ENCODE data around the gene GALNT2.
A peak's percentile ranks its signal among the peaks of the same experiment; 100 is the strongest.

GALNT2 gene

DNA sequence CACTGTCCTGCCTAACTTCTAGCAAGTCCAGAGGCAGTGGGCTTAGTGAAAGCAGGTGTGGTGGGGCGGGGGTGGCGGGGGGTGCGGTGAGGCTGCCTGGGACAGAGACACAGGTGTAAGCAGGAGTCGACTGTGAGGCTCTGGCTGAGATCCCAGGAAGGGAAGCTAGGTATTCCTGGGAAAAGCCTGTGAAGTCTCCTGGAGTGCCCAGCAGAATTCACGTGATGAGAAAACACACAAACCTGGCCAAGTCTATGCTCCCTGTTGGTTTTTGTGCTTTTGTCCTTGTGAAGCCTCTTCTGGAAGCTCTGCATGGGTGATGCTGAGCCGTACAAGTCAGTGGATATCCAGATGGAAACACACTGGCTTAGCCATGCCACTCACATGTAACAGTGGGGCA, 5.3 kb downstream of the GALNT2 start:
- no peak for DNase-seq (ENCODE audit: low spot score)

- no peak for DNase-seq (ENCODE audit: low spot score)
Measured at GRCh38 chr1:230072866-230073265, 5.8 kb downstream of the GALNT2 start.

- no peak for DNase-seq (ENCODE audit: low spot score)
Measured at GRCh38 chr1:230073371-230074035, 6.5 kb downstream of the GALNT2 start.

GRCh38 chr1:230074270-230074669, 7.2 kb downstream of the GALNT2 start:
- no peak for DNase-seq (ENCODE audit: low spot score)

DNA sequence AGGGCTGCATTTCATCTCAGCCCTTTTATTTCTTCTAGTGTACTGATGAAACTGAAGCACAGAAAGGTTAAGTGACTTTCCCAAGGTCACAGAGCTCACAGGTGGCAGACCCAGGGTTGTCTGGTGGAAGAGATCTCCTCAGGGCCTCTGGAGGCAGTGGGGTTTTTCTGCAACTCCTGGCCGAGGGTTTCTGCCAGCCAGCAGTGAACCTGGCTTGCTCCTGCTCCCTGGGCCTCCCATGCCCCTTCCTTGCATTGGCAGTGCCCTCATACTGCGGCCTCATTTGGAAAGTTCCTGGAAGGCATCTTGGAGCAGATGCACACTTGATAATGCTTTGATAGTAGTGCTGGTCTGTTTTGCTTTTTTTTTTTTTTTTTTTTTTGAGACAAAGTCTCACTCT, 7.7 kb downstream of the GALNT2 start:
- DNase-seq (ENCODE audit: low spot score), result no peak

DNA sequence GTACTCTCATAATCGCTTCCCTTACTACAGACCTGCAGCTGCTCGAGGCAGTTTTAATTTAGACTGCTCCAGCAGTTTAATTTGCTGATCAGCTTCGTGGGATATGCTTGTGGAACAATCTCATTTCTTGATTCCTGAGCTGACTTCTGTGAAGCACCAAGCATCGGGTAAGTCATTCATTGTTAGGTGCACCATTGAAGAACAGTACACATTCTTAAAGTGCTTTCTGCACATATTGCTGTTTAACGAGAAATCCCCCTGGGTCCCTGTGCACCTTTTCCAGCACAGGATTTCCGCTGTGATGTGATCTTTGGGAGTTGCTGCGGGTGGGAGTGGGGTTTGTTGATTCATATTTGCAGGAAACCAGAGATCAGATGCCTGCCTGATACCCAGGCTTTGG, 9.1 kb downstream of the GALNT2 start:
- no peak for DNase-seq (ENCODE audit: low spot score)

GRCh38 chr1:230077011-230077410, 10.0 kb downstream of the GALNT2 start:
- no peak for DNase-seq (ENCODE audit: low spot score)

- no peak for DNase-seq (ENCODE audit: low spot score)
Measured at GRCh38 chr1:230077436-230078213, 10.6 kb downstream of the GALNT2 start.

GRCh38 chr1:230079199-230080024, 12.4 kb downstream of the GALNT2 start:
- no peak for DNase-seq (ENCODE audit: low spot score)

DNA sequence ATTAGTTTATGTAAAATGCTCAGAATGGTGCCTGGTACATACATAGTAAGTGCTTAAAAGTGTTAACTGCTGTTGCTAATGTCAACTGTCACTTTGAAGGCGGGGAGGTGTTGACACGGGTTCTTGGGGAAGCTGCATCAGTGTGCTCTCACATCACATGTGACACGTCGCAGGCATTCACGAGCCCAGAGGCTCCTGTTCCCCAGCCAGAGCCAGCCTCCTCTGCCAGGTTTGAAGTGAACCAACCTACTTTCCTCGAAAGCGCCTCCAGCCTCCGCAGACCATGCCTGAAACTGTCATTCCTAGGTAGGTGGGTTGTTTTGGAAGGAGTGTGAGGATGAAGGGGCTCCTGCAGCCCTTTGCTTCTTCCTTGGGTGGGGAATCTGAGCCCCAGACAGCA, 13.8 kb downstream of the GALNT2 start:
- DNase-seq (ENCODE audit: low spot score), result no peak

DNA sequence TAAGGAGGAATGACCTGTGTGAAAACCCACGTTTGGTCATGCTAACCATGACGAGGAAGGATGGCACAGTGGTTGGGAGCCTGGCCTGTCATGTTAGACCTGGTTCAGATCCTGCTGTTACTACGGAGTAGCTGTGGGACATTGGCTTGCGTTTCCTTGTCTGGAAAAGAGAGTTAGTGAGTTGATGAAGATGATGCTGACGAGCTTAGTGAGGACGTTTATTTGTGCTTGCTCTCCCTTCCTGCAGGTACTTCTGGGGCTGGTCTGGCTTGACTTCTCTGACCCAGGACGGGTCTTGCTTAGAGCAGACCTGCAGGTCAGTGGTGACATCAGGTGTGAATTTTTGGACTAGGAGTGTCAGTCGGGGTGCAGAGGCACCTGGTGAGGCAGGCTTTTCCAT, 14.7 kb downstream of the GALNT2 start:
- DNase-seq (ENCODE audit: low spot score), result no peak

DNA sequence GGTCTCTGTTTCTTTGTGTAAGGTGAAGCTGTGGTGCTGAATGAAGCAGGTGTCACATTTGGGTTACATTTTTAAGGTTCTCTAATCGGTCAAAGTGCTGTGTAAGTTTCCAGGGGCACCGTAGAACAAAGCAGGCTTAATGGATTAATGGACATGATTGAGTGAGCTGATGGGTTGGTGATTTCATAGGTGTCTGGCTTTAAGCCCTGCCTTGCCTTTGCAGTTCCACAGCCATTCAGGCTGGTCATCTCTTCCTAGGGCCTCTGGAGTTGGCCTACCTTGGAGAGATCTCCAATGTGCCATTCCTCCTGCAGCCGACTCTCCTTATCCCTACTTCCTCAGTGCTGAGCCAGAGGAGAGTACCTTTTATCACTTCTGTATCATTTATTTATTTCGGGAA, 15.2 kb downstream of the GALNT2 start:
- no peak for DNase-seq (ENCODE audit: low spot score)

DNA sequence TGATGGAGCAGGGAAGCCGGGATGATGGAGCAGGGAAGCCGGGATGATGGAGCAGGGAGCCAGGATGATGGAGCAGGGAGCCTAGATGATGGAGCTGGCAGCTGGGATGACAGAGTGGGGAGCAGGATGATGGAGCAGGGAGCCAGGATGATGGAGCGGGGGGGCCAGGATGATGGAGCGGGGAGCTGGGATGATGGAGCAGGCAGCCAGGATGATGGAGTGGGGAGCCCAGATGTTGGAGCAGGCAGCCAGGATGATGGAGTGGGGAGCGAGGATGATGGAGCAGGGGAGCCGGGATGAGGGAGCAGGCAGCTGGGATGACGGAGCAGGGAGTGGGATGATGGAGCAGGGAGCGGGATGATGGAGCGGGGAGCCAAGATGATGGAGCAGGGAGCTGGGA, 16.0 kb downstream of the GALNT2 start:
- no peak for DNase-seq (ENCODE audit: low spot score)

DNA sequence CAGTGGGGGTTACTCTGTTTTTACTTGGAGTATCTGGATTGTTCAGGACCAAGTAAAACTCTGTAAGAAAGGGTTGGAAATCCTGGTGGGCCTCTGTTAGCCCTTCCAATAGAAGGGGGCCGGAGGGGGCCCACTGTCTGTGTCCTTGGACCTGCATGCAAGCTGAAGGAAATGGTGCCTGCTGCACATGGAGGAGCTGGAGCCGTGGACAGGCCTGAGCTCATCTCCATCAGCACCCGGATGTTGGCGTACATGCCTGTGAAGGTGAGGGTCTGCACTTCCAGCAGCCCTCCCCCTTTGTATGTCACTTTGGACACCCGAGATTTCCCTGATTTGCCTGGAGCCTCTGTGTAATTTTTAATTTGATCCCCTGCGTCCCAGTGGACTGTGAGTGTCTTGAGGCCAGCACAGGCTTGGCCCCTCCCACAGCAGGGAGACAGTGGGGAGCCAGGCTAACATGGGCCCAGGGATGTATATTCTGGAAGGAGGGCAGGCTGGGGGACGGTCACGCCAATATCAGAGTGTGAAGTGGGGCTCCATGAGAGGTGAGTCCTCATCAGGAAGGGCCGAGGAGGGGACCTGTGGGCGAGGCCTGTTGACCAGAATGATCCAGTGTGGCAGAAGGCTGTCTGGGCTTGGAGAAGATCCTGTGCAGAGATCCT, 16.8 kb downstream of the GALNT2 start:
- DNase-seq (ENCODE audit: low spot score), result peak; percentile 33

DNA sequence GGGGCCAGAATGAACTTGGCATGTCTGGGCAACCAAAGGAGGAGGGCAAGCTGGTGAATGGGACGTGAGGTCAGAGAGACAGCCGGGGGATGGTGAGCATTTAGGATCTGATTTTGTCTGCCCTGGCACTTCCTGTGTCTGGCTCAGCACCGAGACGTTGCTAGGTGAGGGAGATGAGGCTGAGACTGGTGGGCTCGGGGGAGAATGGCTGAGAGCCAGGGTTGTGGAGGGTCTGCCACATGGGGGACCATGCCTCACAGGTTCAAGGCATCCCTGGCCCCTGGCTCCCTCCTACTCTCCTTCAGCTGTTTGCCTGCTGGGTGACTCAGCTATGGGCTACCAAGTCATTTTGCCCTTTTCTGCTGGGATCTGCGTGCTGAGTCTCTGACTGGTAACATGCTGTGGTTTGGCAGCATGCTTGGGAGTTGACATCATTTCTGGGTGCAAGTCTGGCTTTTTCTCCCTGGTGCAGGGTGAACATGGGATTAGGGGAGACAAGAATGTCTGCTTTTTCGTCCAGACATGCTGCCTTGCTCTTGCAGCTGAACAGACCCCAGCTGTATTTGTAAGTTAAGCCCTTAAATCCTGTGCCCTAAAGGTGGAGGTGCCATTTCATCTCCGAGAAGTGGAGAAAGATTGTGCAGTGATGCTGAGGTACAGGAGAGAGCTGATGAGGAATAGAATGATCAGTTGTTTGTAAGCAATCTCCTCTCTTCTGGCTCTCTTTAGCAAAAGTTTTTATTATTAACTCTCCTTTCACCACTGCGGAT, 17.6 kb downstream of the GALNT2 start:
- peak; percentile 93 for DNase-seq (ENCODE audit: low spot score)

GRCh38 chr1:230085178-230085515, 18.1 kb downstream of the GALNT2 start:
- no peak for DNase-seq (ENCODE audit: low spot score)

GRCh38 chr1:230086151-230086550, 19.1 kb downstream of the GALNT2 start:
- no peak for DNase-seq (ENCODE audit: low spot score)

DNA sequence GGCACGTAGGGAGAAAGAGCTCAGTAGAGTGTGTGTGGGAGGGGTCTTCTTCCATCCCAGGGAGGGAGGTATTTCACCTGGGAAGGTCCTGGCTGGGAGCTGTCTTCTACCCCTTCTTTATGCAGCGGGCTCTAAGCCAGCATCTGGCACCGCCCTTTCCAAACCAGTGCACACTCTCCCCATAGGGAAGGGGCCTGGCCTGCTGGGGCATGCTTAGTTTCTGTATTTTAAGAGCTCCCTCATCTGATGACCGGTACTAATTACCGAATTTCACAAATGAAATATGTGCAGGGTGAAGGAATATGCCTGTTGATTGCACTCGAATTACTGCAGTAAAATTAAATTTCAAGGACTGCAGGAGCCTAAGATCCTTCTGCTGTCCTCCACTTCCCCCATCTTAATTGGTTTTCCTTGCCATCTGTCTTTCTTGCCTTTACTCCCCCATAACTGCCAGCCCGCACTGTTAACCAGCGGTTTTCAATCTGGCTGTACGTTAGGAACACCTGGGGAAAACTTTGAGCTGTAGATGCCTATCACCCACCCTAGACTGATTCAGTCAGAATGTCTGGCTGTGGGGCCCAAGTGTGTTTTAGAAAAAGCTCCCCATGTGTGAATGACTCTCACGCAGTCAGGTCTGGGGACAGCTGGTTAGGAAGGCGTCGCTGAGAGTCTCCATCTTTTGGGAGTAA, 20.1 kb downstream of the GALNT2 start:
- no peak for DNase-seq (ENCODE audit: low spot score)

DNA sequence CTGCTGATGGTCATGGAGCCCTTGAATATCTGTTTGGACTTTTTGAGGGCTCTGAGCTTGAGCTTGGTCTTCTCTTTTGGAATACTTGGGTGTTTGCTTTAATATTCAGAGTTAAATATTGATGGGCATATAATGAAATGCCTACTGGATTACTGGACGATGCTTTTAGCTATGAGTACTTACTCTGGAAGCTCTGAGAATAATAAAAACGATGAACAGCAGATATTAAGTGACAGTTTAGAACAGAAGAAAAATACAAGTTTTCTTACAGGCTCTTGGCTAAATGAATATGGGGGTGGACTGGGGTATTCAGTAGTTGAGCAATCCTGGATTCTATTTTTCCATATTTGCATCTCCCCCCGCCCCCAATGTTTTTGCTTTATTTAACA, 20.7 kb downstream of the GALNT2 start:
- DNase-seq (ENCODE audit: low spot score), result no peak

GRCh38 chr1:230090194-230090711, 23.2 kb downstream of the GALNT2 start:
- DNase-seq (ENCODE audit: low spot score), result peak; percentile 65

Data from GM03348 (cell line).